Liver (tissue), 9 donors: Measurements from ENCODE around the gene PABPN1L. TPM values are rescaled to one million over a fixed set of nuclear protein-coding genes. Genes with fewer than 3 reads are reported as not detected.

Source experiments
- DNase-seq: peaks from one replicate; pipeline ENCODE4 v3.0.0-alpha.2; 2017; ENCODE audit warnings: low spot score
- H3K27ac ChIP-seq, 2 donors: one replicate each; pipeline ENCODE4 v1.7.0; 2013; ENCODE audit warnings: inconsistent platforms in 2 of 2, low read length in 2 of 2, control low read depth in 1 of 2, low read depth in 1 of 2, mild to moderate bottlenecking in 1 of 2
- H3K27me3 ChIP-seq, 4 donors: one replicate each; pipeline versions ENCODE4 v1.6.1 to v1.7.0; 2013; ENCODE audit warnings: low read length in 3 of 4, inconsistent platforms in 1 of 4, mild to moderate bottlenecking in 1 of 4, moderate library complexity in 1 of 4; ENCODE audit not compliant: control insufficient read depth in 4 of 4, insufficient read depth in 4 of 4
- H3K36me3 ChIP-seq, 4 donors: one replicate each; pipeline versions ENCODE4 v1.6.1 to v1.7.0; 2013; ENCODE audit warnings: low read length in 3 of 4, mild to moderate bottlenecking in 3 of 4, low read depth in 1 of 4, moderate library complexity in 1 of 4; ENCODE audit not compliant: control insufficient read depth in 4 of 4, insufficient read depth in 3 of 4
- H3K4me1 ChIP-seq, 4 donors: one replicate each; pipeline versions ENCODE4 v1.6.1 to v1.7.0; 2013; ENCODE audit warnings: low read length in 3 of 4, mild to moderate bottlenecking in 3 of 4, moderate library complexity in 1 of 4; ENCODE audit not compliant: control insufficient read depth in 4 of 4, insufficient read depth in 4 of 4
- H3K4me3 ChIP-seq, 3 donors: one replicate each; pipeline versions ENCODE4 v1.6.1 to v1.7.0; 2013; ENCODE audit warnings: low read length in 3 of 3, control low read depth in 1 of 3, low read depth in 1 of 3, mild to moderate bottlenecking in 1 of 3
- H3K9ac ChIP-seq, 2 donors: one replicate each; pipeline ENCODE4 v1.7.0; 2013; ENCODE audit warnings: low read length in 2 of 2, mild to moderate bottlenecking in 2 of 2, moderate library complexity in 2 of 2, control low read depth in 1 of 2, low read depth in 1 of 2
- H3K9me3 ChIP-seq, 4 donors: one replicate each; pipeline versions ENCODE4 v1.6.1 to v1.7.0; 2013; ENCODE audit warnings: low read length in 3 of 4; ENCODE audit not compliant: control insufficient read depth in 4 of 4
- CTCF ChIP-seq: fragments of 150-350 bp; IDR thresholded peaks from 2 replicates; pipeline ENCODE4 v1.5.1; 2017; ENCODE audit warnings: improper control_type of control experiment, low read depth, low read length; ENCODE audit not compliant: missing input control
- EGR1 ChIP-seq, 2 donors: IDR thresholded peaks; 2 replicates each; pipeline ENCODE4 v1.6.1; 2016 to 2018; ENCODE audit warnings: antibody characterized with exemption in 2 of 2, low read depth in 2 of 2
- FOXA2 ChIP-seq: IDR thresholded peaks from 2 replicates; pipeline ENCODE4 v1.6.1; 2016; ENCODE audit warnings: antibody characterized with exemption
- GABPA ChIP-seq, 2 donors: IDR thresholded peaks in 1 of 2; conservative IDR thresholded peaks in 1 of 2; 2 replicates each; pipeline ENCODE4 v1.6.1; 2016; ENCODE audit warnings: antibody characterized with exemption in 2 of 2, mild to moderate bottlenecking in 1 of 2, moderate library complexity in 1 of 2
- HNF4A ChIP-seq, 2 donors: conservative IDR thresholded peaks; 2 replicates each; pipeline ENCODE4 v1.6.1; 2016; ENCODE audit warnings: antibody characterized with exemption in 2 of 2, mild to moderate bottlenecking in 2 of 2
- HNF4G ChIP-seq: IDR thresholded peaks from 2 replicates; pipeline ENCODE4 v1.6.1; 2016; ENCODE audit warnings: antibody characterized with exemption
- JUND ChIP-seq, 2 donors: IDR thresholded peaks; 2 replicates each; pipeline ENCODE4 v1.6.1; 2016; ENCODE audit warnings: antibody characterized with exemption in 2 of 2
- NR2F2 ChIP-seq: IDR thresholded peaks from 2 replicates; pipeline ENCODE4 v1.6.1; 2016; ENCODE audit warnings: antibody characterized with exemption
- RXRA ChIP-seq, 2 donors: IDR thresholded peaks; 2 replicates each; pipeline ENCODE4 v1.6.1; 2017 to 2018; ENCODE audit warnings: antibody characterized with exemption in 2 of 2, mild to moderate bottlenecking in 1 of 2
- SP1 ChIP-seq: IDR thresholded peaks from 2 replicates; pipeline ENCODE4 v1.6.1; 2018; ENCODE audit warnings: antibody characterized with exemption, mild to moderate bottlenecking
- TAF1 ChIP-seq: conservative IDR thresholded peaks from 2 replicates; pipeline ENCODE4 v1.6.1; 2016; ENCODE audit warnings: antibody characterized with exemption, mild to moderate bottlenecking
- WGBS: extraction: QIAGEN DNeasy Blood & Tissue Kit; methylation state at CpG from one replicate; pipeline ENCODE4 v1.1.7; 2013; 5-methylcytosine and 5-hydroxymethylcytosine counted together
- polyA plus RNA-seq, 2 donors: library from polyadenylated mRNA; stranded (reverse) in 1 of 2; unstranded in 1 of 2; fragments of 200-250 nt in 1 of 2; fragments of >200 nt in 1 of 2; fragmentation: Nextera tagmentation in 1 of 2; extraction: Ambion mirVana in 1 of 2; gene quantifications; one replicate each; pipeline versions ENCODE4 v1.2.1 to v1.2.3, GENCODE V29; 2013 to 2015
- total RNA-seq, 2 donors: library from RNA; depleted of rRNA; stranded (reverse); fragments of >200 nt; gene quantifications; one replicate each; pipeline ENCODE4 v1.2.3, GENCODE V29; 2014
- TF ChIP-seq, protein P1 (sequence below): IDR thresholded peaks from 2 replicates; pipeline ENCODE4 v1.6.1; 2016; ENCODE audit warnings: antibody characterized with exemption
- donor health status: healthy.
- donor health status: healthy.
- donor health status: healthy.
- donor health status: healthy.
- donor health status: healthy.

PABPN1L gene, protein sequence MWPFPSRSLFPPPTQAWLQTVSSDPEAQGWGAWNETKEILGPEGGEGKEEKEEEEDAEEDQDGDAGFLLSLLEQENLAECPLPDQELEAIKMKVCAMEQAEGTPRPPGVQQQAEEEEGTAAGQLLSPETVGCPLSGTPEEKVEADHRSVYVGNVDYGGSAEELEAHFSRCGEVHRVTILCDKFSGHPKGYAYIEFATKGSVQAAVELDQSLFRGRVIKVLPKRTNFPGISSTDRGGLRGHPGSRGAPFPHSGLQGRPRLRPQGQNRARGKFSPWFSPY
- total RNA-seq (under 1 TPM in 1 of 2 donors, not detected in 1; 0.09 TPM), polyA plus RNA-seq (not detected)

DNA sequence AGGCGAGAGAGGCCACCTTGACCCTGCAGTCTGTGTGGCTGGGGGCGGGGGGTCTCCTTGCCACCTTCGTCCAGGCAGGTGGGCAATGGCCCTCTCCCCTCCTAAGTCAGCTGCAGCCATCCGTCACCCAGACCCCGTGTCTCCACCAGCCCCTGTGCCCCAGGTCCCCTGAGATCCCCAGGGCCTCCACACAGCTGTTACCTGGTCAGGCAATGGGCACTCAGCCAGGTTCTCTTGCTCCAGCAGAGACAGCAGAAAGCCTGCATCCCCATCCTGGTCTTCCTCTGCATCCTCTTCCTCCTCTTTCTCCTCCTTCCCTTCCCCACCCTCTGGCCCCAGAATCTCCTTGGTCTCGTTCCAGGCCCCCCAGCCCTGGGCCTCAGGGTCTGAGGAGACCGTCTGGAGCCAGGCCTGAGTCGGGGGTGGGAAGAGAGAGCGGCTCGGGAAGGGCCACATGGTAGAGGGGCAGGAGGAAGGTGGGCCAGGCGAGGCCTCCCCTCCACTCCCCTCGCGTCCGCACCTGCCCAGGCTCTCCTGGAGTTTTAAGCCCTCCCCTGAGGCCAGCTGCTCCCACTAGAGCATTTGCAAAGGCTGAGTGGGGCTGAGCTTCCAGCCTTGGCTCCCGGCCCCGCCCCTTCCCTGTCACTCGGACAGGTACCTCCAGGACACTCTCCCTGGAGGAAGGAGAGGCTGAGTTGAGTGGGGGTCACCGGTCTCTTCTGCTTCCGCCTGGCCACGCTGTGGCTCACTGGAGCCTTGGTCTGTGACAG lies at the start of gene PABPN1L:
Gene PABPN1L, minus strand, starts transcription at position 510 of the 770 bp plus-strand sequence. Its CDS starts 54 bp downstream, at position 456.
- no peak for DNase-seq
- Histone ChIP-seq H3K27me3 (no peaks in the 10 kb centered on the region), H3K27ac (no peak within 1 kb of the TSS), H3K36me3 (peaks cover 0 to 13% (median 3%) of the 10 kb centered on the region in 4 donors), H3K4me1 (no peaks in the 10 kb centered on the region), H3K9me3 (no peaks in the 10 kb centered on the region), H3K9ac (no peak within 1 kb of the TSS), H3K4me3 (no peak within 1 kb of the TSS)
- no peak for TF ChIP-seq NR2F2
- no peak for TF ChIP-seq HNF4G
- WGBS, result 81% methylated on average over 20 of the region's 20 CpGs

DNA sequence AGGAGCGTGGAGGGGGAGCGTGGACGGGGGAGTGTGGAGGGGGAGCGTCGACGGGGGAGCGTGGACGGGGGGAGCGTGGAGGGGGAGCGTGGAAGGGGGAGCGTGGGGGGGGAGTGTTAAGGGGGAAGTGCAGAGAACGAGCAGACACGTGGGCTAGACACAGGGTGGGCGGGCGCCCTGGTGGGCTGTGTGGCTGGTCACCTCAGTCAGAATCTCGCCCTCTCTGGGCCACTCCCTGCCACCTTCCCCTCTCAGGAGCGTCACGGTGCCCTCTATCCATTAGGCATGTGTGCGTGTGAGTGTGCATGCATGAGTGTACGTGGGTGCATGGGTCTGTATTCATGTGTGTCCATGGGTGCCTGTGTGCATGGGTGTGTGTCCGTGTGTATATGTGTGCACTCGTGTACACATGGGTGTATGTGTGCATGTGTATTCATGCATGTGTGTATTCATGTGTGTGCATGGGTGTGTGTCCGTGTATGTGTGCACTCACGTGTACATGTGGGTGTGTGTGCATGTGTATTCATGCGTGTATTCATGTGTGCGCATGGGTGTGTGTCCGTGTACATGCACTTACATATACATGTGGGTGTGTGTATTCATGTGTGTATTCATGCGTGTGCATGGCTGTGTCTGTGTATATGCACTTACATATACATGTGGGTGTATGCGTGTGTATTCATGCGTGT lies 49.3 kb upstream of the PABPN1L start:
- Histone ChIP-seq H3K36me3 (no peaks in the 10 kb centered on the region), H3K9ac (no peak overlapping the region), H3K4me1 (no peaks in the 10 kb centered on the region), H3K27ac (no peak overlapping the region), H3K4me3 (no peak overlapping the region), H3K9me3 (no peaks in the 10 kb centered on the region), H3K27me3 (no peaks in the 10 kb centered on the region)
- DNase-seq, result no peak
- TF ChIP-seq FOXA2 (no peak), HNF4G (no peak), EGR1 (IDR thresholded peaks at IDR 0.05; ENCODE audit: low read depth in 2 of 2) (no peak)
- WGBS, result 89% methylated on average over 30 of the region's 30 CpGs

- Histone ChIP-seq H3K4me1 (no peaks in the 10 kb centered on the region), H3K9me3 (no peaks in the 10 kb centered on the region), H3K4me3 (no peak overlapping the region), H3K9ac (no peak overlapping the region), H3K27ac (no peak overlapping the region), H3K36me3 (no peaks in the 10 kb centered on the region), H3K27me3 (no peaks in the 10 kb centered on the region)
- no peak for TF ChIP-seq JUND (IDR thresholded peaks at IDR 0.05)
- no peak for TF ChIP-seq GABPA (IDR thresholded peaks at IDR 0.05 in 1 of 2, conservative IDR thresholded peaks at IDR 0.05 in 1 of 2)
- no peak for TF ChIP-seq CTCF
- no peak for TF ChIP-seq RXRA (IDR thresholded peaks at IDR 0.05)
- no peak for TF ChIP-seq NR2F2
- TF ChIP-seq FOXA2, result no peak
- TF ChIP-seq HNF4A (conservative IDR thresholded peaks at IDR 0.05), result no peak
- TF ChIP-seq SP1, result no peak
- no peak for TF ChIP-seq TAF1
- TF ChIP-seq, protein P1, sequence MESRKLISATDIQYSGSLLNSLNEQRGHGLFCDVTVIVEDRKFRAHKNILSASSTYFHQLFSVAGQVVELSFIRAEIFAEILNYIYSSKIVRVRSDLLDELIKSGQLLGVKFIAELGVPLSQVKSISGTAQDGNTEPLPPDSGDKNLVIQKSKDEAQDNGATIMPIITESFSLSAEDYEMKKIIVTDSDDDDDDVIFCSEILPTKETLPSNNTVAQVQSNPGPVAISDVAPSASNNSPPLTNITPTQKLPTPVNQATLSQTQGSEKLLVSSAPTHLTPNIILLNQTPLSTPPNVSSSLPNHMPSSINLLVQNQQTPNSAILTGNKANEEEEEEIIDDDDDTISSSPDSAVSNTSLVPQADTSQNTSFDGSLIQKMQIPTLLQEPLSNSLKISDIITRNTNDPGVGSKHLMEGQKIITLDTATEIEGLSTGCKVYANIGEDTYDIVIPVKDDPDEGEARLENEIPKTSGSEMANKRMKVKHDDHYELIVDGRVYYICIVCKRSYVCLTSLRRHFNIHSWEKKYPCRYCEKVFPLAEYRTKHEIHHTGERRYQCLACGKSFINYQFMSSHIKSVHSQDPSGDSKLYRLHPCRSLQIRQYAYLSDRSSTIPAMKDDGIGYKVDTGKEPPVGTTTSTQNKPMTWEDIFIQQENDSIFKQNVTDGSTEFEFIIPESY, result no peak
- TF ChIP-seq HNF4G, result no peak
- DNase-seq, result no peak
- WGBS, result 70% methylated on average over 20 of the region's 20 CpGs
Measured at GRCh38 chr16:88914750-88915368, 48.4 kb upstream of the PABPN1L start.
